GM18505 (cell line): Measurements from ENCODE around the gene YJEFN3.

Source experiments
- ATAC-seq: cut with Tn5 transposase; IDR thresholded peaks from one replicate; pipeline ENCODE4 v1.9.1; 2021; ENCODE audit not compliant: unreplicated experiment
- POLR2A ChIP-seq: IDR thresholded peaks from 4 replicates; pipeline ENCODE4 v1.6.1; 2011; ENCODE audit warnings: borderline replicate concordance; ENCODE audit not compliant: insufficient read depth, insufficient read length; ENCODE audit errors: extremely low read depth

Gene YJEFN3

GRCh38 chr19:19532806-19533701 lies 4.3 kb downstream of the YJEFN3 start:
- no peak for ATAC-seq
- no peak for TF ChIP-seq POLR2A

- ATAC-seq = no peak
Observed at GRCh38 chr19:19533841-19534240, 5.1 kb downstream of the YJEFN3 start.

GRCh38 chr19:19534556-19535265 lies 6.0 kb downstream of the YJEFN3 start:
- no peak for ATAC-seq
- TF ChIP-seq POLR2A = no peak

More at GRCh38 chr19:19533841-19534240, 5.1 kb downstream of the YJEFN3 start:
- no peak for TF ChIP-seq POLR2A

GRCh38 chr19:19535311-19536191 lies 6.8 kb downstream of the YJEFN3 start:
- ATAC-seq = no peak
- no peak for TF ChIP-seq POLR2A

GRCh38 chr19:19537075-19538048 lies 8.7 kb downstream of the YJEFN3 start:
- no peak for ATAC-seq
- TF ChIP-seq POLR2A = no peak

GRCh38 chr19:19538061-19538784 lies 9.5 kb downstream of the YJEFN3 start, which contains the start of gene CILP2:
CILP2 (plus strand) TSS chr19:19538265; CDS start chr19:19538350, 85 bp downstream.
- no peak for TF ChIP-seq POLR2A
- no peak for ATAC-seq

GRCh38 chr19:19538785-19539166 lies 10.1 kb downstream of the YJEFN3 start:
- ATAC-seq = no peak
- no peak for TF ChIP-seq POLR2A

GRCh38 chr19:19539698-19540063 lies 11.0 kb downstream of the YJEFN3 start:
- TF ChIP-seq POLR2A = no peak
- no peak for ATAC-seq

GRCh38 chr19:19540064-19540714 lies 11.5 kb downstream of the YJEFN3 start:
- TF ChIP-seq POLR2A = no peak
- no peak for ATAC-seq

- ATAC-seq = no peak
- no peak for TF ChIP-seq POLR2A
Observed at GRCh38 chr19:19540715-19541515, 12.2 kb downstream of the YJEFN3 start.
